H9 (cell line): ENCODE measurements around the gene LRRK1. TPM values are rescaled to one million over a fixed set of nuclear protein-coding genes. Genes with fewer than 3 reads are reported as not detected.

Experiments
- DNase-seq: peaks from one replicate; pipeline ENCODE4 v3.0.0-alpha.2; 2017
- H2AFZ ChIP-seq: one replicate; pipeline ENCODE4 v1.6.1; 2013; ENCODE audit warnings: mild to moderate bottlenecking, low read length, control low read depth, moderate library complexity
- H2AK5ac ChIP-seq: 2 replicates; pipeline ENCODE4 v1.6.1; 2013; ENCODE audit warnings: low read length, control low read depth, mixed read lengths; ENCODE audit not compliant: insufficient read length
- H2BK120ac ChIP-seq: one replicate; pipeline ENCODE4 v1.6.1; 2013; ENCODE audit warnings: low read depth, mild to moderate bottlenecking, low read length, control low read depth, inconsistent platforms; ENCODE audit not compliant: poor library complexity, severe bottlenecking
- H2BK12ac ChIP-seq: 2 replicates; pipeline ENCODE4 v1.6.1; 2013; ENCODE audit warnings: low read length, control low read depth, mixed read lengths, low read depth; ENCODE audit not compliant: insufficient read length
- H2BK15ac ChIP-seq: 2 replicates; pipeline ENCODE4 v1.6.1; 2013; ENCODE audit warnings: low read depth, low read length, control low read depth
- H2BK20ac ChIP-seq: one replicate; pipeline ENCODE4 v1.6.1; 2013; ENCODE audit warnings: low read depth, mild to moderate bottlenecking, low read length, control low read depth, inconsistent platforms; ENCODE audit not compliant: poor library complexity, severe bottlenecking
- H2BK5ac ChIP-seq: 2 replicates; pipeline ENCODE4 v1.6.1; 2013; ENCODE audit warnings: low read length, control low read depth, mixed read lengths; ENCODE audit not compliant: insufficient read length
- H3K14ac ChIP-seq: 2 replicates; pipeline ENCODE4 v1.6.1; 2013; ENCODE audit warnings: low read length, control low read depth; ENCODE audit not compliant: insufficient read depth
- H3K18ac ChIP-seq: 2 replicates; pipeline ENCODE4 v1.6.1; 2013; ENCODE audit warnings: low read depth, mild to moderate bottlenecking, mixed read lengths, low read length, control low read depth; ENCODE audit not compliant: insufficient read length
- H3K23ac ChIP-seq: 2 replicates; pipeline ENCODE4 v1.6.1; 2013; ENCODE audit warnings: low read length, control low read depth, mixed read lengths, low read depth; ENCODE audit not compliant: insufficient read length
- H3K23me2 ChIP-seq: 2 replicates; pipeline ENCODE4 v1.6.1; 2013; ENCODE audit warnings: low read depth, mild to moderate bottlenecking, mixed read lengths, low read length, control low read depth; ENCODE audit not compliant: insufficient read length, poor library complexity, severe bottlenecking
- H3K27ac ChIP-seq: 2 replicates; pipeline ENCODE4 v1.5.1; 2013; ENCODE audit warnings: low read length, control low read depth, mixed read lengths, low read depth; ENCODE audit not compliant: insufficient read length
- H3K27me3 ChIP-seq: 2 replicates; pipeline ENCODE4 v1.6.1; 2013; ENCODE audit warnings: low read length, control low read depth, inconsistent platforms; ENCODE audit not compliant: insufficient read depth
- H3K4ac ChIP-seq: 2 replicates; pipeline ENCODE4 v1.6.1; 2013; ENCODE audit warnings: low read depth, mild to moderate bottlenecking, control low read depth, inconsistent platforms, low read length, moderate library complexity
- H3K4me1 ChIP-seq: 2 replicates; pipeline ENCODE4 v1.6.1; 2013; ENCODE audit warnings: low read length, control low read depth, inconsistent platforms; ENCODE audit not compliant: insufficient read depth
- H3K4me2 ChIP-seq: 2 replicates; pipeline ENCODE4 v1.6.1; 2013; ENCODE audit warnings: low read length, control low read depth, mixed read lengths; ENCODE audit not compliant: insufficient read length, insufficient read depth
- H3K56ac ChIP-seq: 2 replicates; pipeline ENCODE4 v1.6.1; 2013; ENCODE audit warnings: low read depth, mild to moderate bottlenecking, mixed read lengths, low read length, control low read depth; ENCODE audit not compliant: insufficient read length
- H3K79me1 ChIP-seq: 2 replicates; pipeline ENCODE4 v1.6.1; 2013; ENCODE audit warnings: low read depth, mild to moderate bottlenecking, moderate library complexity, low read length, control low read depth, inconsistent platforms; ENCODE audit not compliant: insufficient read depth, poor library complexity, severe bottlenecking
- H3K79me2 ChIP-seq: 2 replicates; pipeline ENCODE4 v1.6.1; 2013; ENCODE audit warnings: low read length, control low read depth, inconsistent platforms; ENCODE audit not compliant: insufficient read depth
- H3K9ac ChIP-seq: 2 replicates; pipeline ENCODE4 v1.6.1; 2013; ENCODE audit warnings: low read length, control low read depth, mixed read lengths; ENCODE audit not compliant: insufficient read length; ENCODE audit errors: extremely low read depth
- H3K9me3 ChIP-seq: one replicate; pipeline ENCODE4 v1.6.1; 2013; ENCODE audit warnings: low read depth, low read length, inconsistent platforms; ENCODE audit not compliant: control insufficient read depth
- H3T11ph ChIP-seq: one replicate; pipeline ENCODE4 v1.6.1; 2013; ENCODE audit warnings: mild to moderate bottlenecking, low read length, control low read depth, inconsistent platforms
- H4K20me1 ChIP-seq: one replicate; pipeline ENCODE4 v1.6.1; 2013; ENCODE audit not compliant: control insufficient read depth, insufficient read length, insufficient read depth
- H4K5ac ChIP-seq: 2 replicates; pipeline ENCODE4 v1.6.1; 2013; ENCODE audit warnings: low read depth, mild to moderate bottlenecking, mixed read lengths, low read length, control low read depth; ENCODE audit not compliant: insufficient read length
- H4K8ac ChIP-seq: replicated peaks from 2 replicates; pipeline ENCODE4 v1.6.1; 2013; ENCODE audit warnings: low read length, control low read depth, mixed read lengths, low read depth; ENCODE audit not compliant: insufficient read length
- H4K91ac ChIP-seq: 2 replicates; pipeline ENCODE4 v1.6.1; 2013; ENCODE audit warnings: low read depth, mild to moderate bottlenecking, moderate library complexity, mixed read lengths, low read length, control low read depth; ENCODE audit not compliant: insufficient read length
- H3K27ac Mint-ChIP-seq, 3 experiments: 2 replicates in 2 of 3; 3 replicates in 1 of 3; pipeline ENCODE4 v1.8.0; 2020 to 2021; ENCODE audit warnings: mixed read lengths in 3 of 3, mild to moderate bottlenecking in 1 of 3, moderate library complexity in 1 of 3
- H3K27me3 Mint-ChIP-seq: 2 replicates; pipeline ENCODE4 v1.8.0; 2021; ENCODE audit warnings: low read depth, mild to moderate bottlenecking, moderate library complexity, mixed read lengths
- H3K36me3 Mint-ChIP-seq, 3 experiments: 2 replicates in 2 of 3; 3 replicates in 1 of 3; pipeline ENCODE4 v1.8.0; 2020 to 2021; ENCODE audit warnings: low read depth in 3 of 3, mixed read lengths in 3 of 3; ENCODE audit not compliant: insufficient read depth in 1 of 3
- H3K4me1 Mint-ChIP-seq, 2 experiments: 2 replicates each; pipeline ENCODE4 v1.8.0; 2020; ENCODE audit warnings: mixed read lengths in 2 of 2
- H3K4me3 Mint-ChIP-seq, 2 experiments: 2 replicates in 1 of 2; 3 replicates in 1 of 2; pipeline ENCODE4 v1.8.0; 2020 to 2021; ENCODE audit warnings: mild to moderate bottlenecking in 2 of 2, mixed read lengths in 2 of 2, moderate library complexity in 1 of 2
- H3K9me3 Mint-ChIP-seq, 2 experiments: 2 replicates in 1 of 2; 3 replicates in 1 of 2; pipeline ENCODE4 v1.8.0; 2020; ENCODE audit warnings: mild to moderate bottlenecking in 2 of 2, mixed read lengths in 2 of 2, moderate library complexity in 1 of 2
- WGBS: extraction: QIAGEN DNeasy Blood & Tissue Kit; methylation state at CpG from one replicate; pipeline ENCODE4 v1.1.7; 2013; ENCODE audit warnings: missing lambda C conversion rate, low lambda C conversion rate, mixed read lengths; ENCODE audit not compliant: insufficient read length; ENCODE audit errors: extremely low coverage; 5-methylcytosine and 5-hydroxymethylcytosine counted together
- total RNA-seq: library from RNA; stranded (reverse); gene quantifications from 2 replicates; pipeline ENCODE4 v1.2.1, GENCODE V29; 2021
- TF ChIP-seq, protein P1 (sequence below): fragments of 200-600 bp; sonication (generic); conservative IDR thresholded peaks from 3 replicates; pipeline ENCODE4 v1.8.0; 2021; ENCODE audit warnings: antibody characterized with exemption, mild to moderate bottlenecking

LRRK1 gene
- total RNA-seq, 1 experiment from 2014 or later: 4.0 TPM

DNA sequence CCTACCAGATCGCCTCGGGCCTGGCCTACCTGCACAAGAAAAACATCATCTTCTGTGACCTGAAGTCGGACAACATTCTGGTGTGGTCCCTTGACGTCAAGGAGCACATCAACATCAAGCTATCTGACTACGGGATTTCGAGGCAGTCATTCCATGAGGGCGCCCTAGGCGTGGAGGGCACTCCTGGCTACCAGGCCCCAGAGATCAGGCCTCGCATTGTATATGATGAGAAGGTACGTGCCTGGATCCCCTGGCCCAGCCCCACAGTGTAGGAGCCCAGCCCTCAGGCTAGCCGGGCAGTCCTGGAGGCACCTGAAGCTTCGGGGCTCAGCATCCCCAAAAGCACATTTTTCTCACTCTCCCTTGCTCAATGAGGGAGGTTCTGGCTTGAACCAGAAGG lies 135.8 kb downstream of the LRRK1 start:
- Histone ChIP-seq H3K79me1 (no peaks in the 10 kb centered on the region), H4K5ac (no peak overlapping the region), H3K27ac (no peak overlapping the region), H4K20me1 (no peaks in the 10 kb centered on the region), H3K4ac (no peak overlapping the region), H3K27me3 (no peaks in the 10 kb centered on the region), H3K79me2 (no peaks in the 10 kb centered on the region), H2BK12ac (no peak overlapping the region), H3K4me2 (no peak overlapping the region), H3K14ac (no peak overlapping the region; the same call in 1 of the 2 replicates), H3T11ph (no peak overlapping the region), H4K8ac (no peak overlapping the region), H2AK5ac (no peak overlapping the region), H3K23ac (no peak overlapping the region), H2BK15ac (no peak overlapping the region), H4K91ac (no peak overlapping the region), H3K23me2 (no peaks in the 10 kb centered on the region), H2BK20ac (no peak overlapping the region), H3K56ac (no peak overlapping the region), H3K4me1 (no peaks in the 10 kb centered on the region), H2BK120ac (no peak overlapping the region), H3K9me3 (no peaks in the 10 kb centered on the region), H2BK5ac (no peak overlapping the region), H3K18ac (no peak overlapping the region), H2AFZ (no peak overlapping the region), H3K9ac (no peak overlapping the region)
- H3K27me3 Mint-ChIP-seq: peaks cover 13% of the 10 kb centered on the region
- no peak overlapping the region; a peak in 1 of 7 replicates for H3K27ac Mint-ChIP-seq
- no peak overlapping the region for H3K4me3 Mint-ChIP-seq
- H3K4me1 Mint-ChIP-seq: peaks cover 10 to 23% of the 10 kb centered on the region in 2 experiments
- peaks cover 13 to 15% (median 14%) of the 10 kb centered on the region in 3 experiments for H3K36me3 Mint-ChIP-seq
- TF ChIP-seq, protein P1, sequence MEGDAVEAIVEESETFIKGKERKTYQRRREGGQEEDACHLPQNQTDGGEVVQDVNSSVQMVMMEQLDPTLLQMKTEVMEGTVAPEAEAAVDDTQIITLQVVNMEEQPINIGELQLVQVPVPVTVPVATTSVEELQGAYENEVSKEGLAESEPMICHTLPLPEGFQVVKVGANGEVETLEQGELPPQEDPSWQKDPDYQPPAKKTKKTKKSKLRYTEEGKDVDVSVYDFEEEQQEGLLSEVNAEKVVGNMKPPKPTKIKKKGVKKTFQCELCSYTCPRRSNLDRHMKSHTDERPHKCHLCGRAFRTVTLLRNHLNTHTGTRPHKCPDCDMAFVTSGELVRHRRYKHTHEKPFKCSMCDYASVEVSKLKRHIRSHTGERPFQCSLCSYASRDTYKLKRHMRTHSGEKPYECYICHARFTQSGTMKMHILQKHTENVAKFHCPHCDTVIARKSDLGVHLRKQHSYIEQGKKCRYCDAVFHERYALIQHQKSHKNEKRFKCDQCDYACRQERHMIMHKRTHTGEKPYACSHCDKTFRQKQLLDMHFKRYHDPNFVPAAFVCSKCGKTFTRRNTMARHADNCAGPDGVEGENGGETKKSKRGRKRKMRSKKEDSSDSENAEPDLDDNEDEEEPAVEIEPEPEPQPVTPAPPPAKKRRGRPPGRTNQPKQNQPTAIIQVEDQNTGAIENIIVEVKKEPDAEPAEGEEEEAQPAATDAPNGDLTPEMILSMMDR: no peak
- no peak for DNase-seq
- whole genome bisulfite sequencing: no CpG with 5 or more reads among the region's 12 CpGs
- peaks cover 12 to 16% of the 10 kb centered on the region in 2 experiments for H3K9me3 Mint-ChIP-seq
